ENCODE results near the gene BBOX1.

DNA sequence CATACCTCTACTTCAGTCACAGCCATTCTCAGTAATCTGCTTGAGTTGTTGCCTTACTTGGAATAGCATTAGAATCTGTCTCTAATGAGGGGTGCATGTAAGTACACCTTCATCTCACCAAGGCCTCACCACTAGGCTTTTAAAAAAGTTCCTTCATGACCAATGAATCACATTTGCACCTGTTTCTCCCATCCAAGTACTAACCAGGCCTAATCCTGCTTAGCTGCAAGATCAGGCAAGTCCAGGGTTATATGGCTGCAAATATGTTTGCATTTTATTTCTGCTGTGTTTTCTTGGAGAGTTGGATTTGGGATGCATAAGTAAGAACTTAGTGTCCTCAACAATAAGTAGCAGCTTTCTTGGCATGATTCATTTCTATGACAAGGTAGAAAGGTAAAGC lies 66.9 kb downstream of the BBOX1 start:
- TF ChIP-seq, protein P1, sequence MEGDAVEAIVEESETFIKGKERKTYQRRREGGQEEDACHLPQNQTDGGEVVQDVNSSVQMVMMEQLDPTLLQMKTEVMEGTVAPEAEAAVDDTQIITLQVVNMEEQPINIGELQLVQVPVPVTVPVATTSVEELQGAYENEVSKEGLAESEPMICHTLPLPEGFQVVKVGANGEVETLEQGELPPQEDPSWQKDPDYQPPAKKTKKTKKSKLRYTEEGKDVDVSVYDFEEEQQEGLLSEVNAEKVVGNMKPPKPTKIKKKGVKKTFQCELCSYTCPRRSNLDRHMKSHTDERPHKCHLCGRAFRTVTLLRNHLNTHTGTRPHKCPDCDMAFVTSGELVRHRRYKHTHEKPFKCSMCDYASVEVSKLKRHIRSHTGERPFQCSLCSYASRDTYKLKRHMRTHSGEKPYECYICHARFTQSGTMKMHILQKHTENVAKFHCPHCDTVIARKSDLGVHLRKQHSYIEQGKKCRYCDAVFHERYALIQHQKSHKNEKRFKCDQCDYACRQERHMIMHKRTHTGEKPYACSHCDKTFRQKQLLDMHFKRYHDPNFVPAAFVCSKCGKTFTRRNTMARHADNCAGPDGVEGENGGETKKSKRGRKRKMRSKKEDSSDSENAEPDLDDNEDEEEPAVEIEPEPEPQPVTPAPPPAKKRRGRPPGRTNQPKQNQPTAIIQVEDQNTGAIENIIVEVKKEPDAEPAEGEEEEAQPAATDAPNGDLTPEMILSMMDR (conservative IDR thresholded peaks at IDR 0.05) = no peak
- TF ChIP-seq EZH2 (IDR thresholded peaks at IDR 0.05; ENCODE audit: low read depth) = no peak
